IMR-90 (cell line): ENCODE data around the gene SLC8A1.

ENCODE experiments used
- CEBPB ChIP-seq: IDR thresholded peaks from 2 replicates; pipeline ENCODE4 v1.6.1; 2012; ENCODE audit warnings: low read depth, low read length, improper control_type of control experiment
- ELK1 ChIP-seq: fragments of 150-350 bp; IDR thresholded peaks from 2 replicates; pipeline ENCODE4 v1.6.1; 2016; ENCODE audit warnings: low read depth, mild to moderate bottlenecking, low read length, moderate library complexity, borderline replicate concordance
- MAFK ChIP-seq: IDR thresholded peaks from 2 replicates; pipeline ENCODE4 v1.6.1; 2012; ENCODE audit warnings: low read depth, low read length, improper control_type of control experiment
- MAZ ChIP-seq: IDR thresholded peaks from 2 replicates; pipeline ENCODE4 v1.6.1; 2012; ENCODE audit warnings: low read depth, mild to moderate bottlenecking, low read length, improper control_type of control experiment, moderate library complexity, borderline replicate concordance
- MXI1 ChIP-seq: IDR thresholded peaks from 2 replicates; pipeline ENCODE4 v1.6.1; 2012; ENCODE audit warnings: low read depth, mild to moderate bottlenecking, low read length, moderate library complexity, borderline replicate concordance
- POLR2A ChIP-seq: IDR thresholded peaks from 2 replicates; pipeline ENCODE4 v1.6.1; 2012; ENCODE audit warnings: mild to moderate bottlenecking, low read depth, low read length
- RAD21 ChIP-seq: IDR thresholded peaks from 2 replicates; pipeline ENCODE4 v1.6.1; 2012; ENCODE audit warnings: low read length, improper control_type of control experiment
- RCOR1 ChIP-seq: IDR thresholded peaks from 2 replicates; pipeline ENCODE4 v1.6.1; 2012; ENCODE audit warnings: mild to moderate bottlenecking, low read length, improper control_type of control experiment; ENCODE audit not compliant: insufficient replicate concordance
- RFX5 ChIP-seq: IDR thresholded peaks from 2 replicates; pipeline ENCODE4 v1.8.0; 2012; ENCODE audit warnings: low read depth, mild to moderate bottlenecking, low read length, moderate library complexity
- SMC3 ChIP-seq: fragments of 150-350 bp; IDR thresholded peaks from 2 replicates; pipeline ENCODE4 v1.6.1; 2016; ENCODE audit warnings: low read depth, mild to moderate bottlenecking, antibody characterized with exemption, low read length, moderate library complexity
- TF ChIP-seq, protein P1 (sequence below): conservative IDR thresholded peaks from 2 replicates; pipeline ENCODE4 v1.5.1; 2012; ENCODE audit warnings: mild to moderate bottlenecking, low read depth, low read length, improper control_type of control experiment

DNA sequence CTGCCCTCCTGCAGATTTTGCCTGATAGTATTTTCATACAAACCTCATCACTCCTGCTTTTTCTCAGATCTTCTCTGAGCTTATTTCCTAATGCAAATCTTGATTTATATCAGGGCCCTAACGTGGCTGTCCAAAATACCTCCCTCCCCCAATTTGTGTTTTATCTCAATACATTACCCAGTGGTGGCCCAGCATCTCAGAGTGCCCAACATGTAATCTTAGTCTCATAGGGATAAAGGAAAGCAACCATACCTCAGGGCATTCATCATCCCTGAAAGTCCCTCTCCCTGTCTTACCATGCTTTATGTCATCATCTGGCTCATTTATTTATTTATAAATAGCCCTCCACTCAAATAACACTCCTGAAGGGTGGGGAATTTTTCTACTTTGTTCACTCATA lies 135.3 kb downstream of the SLC8A1 start:
- TF ChIP-seq SMC3: no peak
- TF ChIP-seq, protein P1, sequence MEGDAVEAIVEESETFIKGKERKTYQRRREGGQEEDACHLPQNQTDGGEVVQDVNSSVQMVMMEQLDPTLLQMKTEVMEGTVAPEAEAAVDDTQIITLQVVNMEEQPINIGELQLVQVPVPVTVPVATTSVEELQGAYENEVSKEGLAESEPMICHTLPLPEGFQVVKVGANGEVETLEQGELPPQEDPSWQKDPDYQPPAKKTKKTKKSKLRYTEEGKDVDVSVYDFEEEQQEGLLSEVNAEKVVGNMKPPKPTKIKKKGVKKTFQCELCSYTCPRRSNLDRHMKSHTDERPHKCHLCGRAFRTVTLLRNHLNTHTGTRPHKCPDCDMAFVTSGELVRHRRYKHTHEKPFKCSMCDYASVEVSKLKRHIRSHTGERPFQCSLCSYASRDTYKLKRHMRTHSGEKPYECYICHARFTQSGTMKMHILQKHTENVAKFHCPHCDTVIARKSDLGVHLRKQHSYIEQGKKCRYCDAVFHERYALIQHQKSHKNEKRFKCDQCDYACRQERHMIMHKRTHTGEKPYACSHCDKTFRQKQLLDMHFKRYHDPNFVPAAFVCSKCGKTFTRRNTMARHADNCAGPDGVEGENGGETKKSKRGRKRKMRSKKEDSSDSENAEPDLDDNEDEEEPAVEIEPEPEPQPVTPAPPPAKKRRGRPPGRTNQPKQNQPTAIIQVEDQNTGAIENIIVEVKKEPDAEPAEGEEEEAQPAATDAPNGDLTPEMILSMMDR: no peak
- no peak for TF ChIP-seq MXI1
- TF ChIP-seq RFX5: no peak
- no peak for TF ChIP-seq RAD21
- TF ChIP-seq MAFK: no peak
- no peak for TF ChIP-seq ELK1
- no peak for TF ChIP-seq CEBPB
- no peak for TF ChIP-seq RCOR1
- TF ChIP-seq POLR2A: no peak
- no peak for TF ChIP-seq MAZ
